ENCODE data around the gene OR52J3.
"Not testable (repeated sequence)": the region's sequence is repeated elsewhere in the genome, so short reads cannot be mapped to it uniquely, and the experiment has no call there.

The OR52J3 gene

GRCh38 chr11:5046226-5046625 lies at the start of gene OR52J3:
OR52J3 (plus strand) TSS chr11:5046526; CDS start chr11:5046526, 0 bp downstream.
- DNase-seq (ENCODE audit: low read depth in 3 of 3) = no peak

- DNase-seq (ENCODE audit: low read depth in 3 of 3) = peak in 1 of 3 experiments; percentile 5
Measured at GRCh38 chr11:5004424-5005274, 41.7 kb upstream of the OR52J3 start.

- no peak for DNase-seq (ENCODE audit: low read depth in 3 of 3)
Measured at GRCh38 chr11:5007561-5007960, 38.8 kb upstream of the OR52J3 start.

- no peak for DNase-seq (ENCODE audit: low read depth in 3 of 3)
Measured at GRCh38 chr11:5011254-5011653, 35.1 kb upstream of the OR52J3 start.

GRCh38 chr11:5013012-5013411 lies 33.3 kb upstream of the OR52J3 start:
- DNase-seq (ENCODE audit: low read depth in 3 of 3) = no peak

GRCh38 chr11:5021996-5022395 lies 24.3 kb upstream of the OR52J3 start:
- no peak for DNase-seq (ENCODE audit: low read depth in 3 of 3)

- DNase-seq (ENCODE audit: low read depth in 3 of 3) = no peak
Measured at GRCh38 chr11:5036669-5037068, 9.7 kb upstream of the OR52J3 start.

- no peak for DNase-seq (ENCODE audit: low read depth in 3 of 3)
Measured at GRCh38 chr11:5037926-5038325, 8.4 kb upstream of the OR52J3 start.

- DNase-seq (ENCODE audit: low read depth in 3 of 3) = no peak
Measured at GRCh38 chr11:5038341-5038740, 8.0 kb upstream of the OR52J3 start.

GRCh38 chr11:5040876-5041275 lies 5.5 kb upstream of the OR52J3 start:
- DNase-seq (ENCODE audit: low read depth in 3 of 3) = no peak

- DNase-seq (ENCODE audit: low read depth in 3 of 3) = no peak
Measured at GRCh38 chr11:5042091-5042490, 4.2 kb upstream of the OR52J3 start.

GRCh38 chr11:5043380-5043779 lies 2.9 kb upstream of the OR52J3 start:
- no peak for DNase-seq (ENCODE audit: low read depth in 3 of 3)

- DNase-seq (ENCODE audit: low read depth in 3 of 3) = no peak
Measured at GRCh38 chr11:5046754-5047330, 516 bp downstream of the OR52J3 start.

GRCh38 chr11:5058679-5059078 lies 12.4 kb downstream of the OR52J3 start:
- not testable (repeated sequence) for DNase-seq (ENCODE audit: low read depth in 3 of 3)

- no peak for DNase-seq (ENCODE audit: low read depth in 3 of 3)
Measured at GRCh38 chr11:5059391-5059790, 13.1 kb downstream of the OR52J3 start, which contains the start of gene OR52E2. OR52E2 (minus strand) TSS chr11:5059627; CDS start chr11:5059627, 0 bp downstream.

GRCh38 chr11:5065027-5065426 lies 18.7 kb downstream of the OR52J3 start:
- DNase-seq (ENCODE audit: low read depth in 3 of 3) = no peak

GRCh38 chr11:5069272-5069671 lies 22.9 kb downstream of the OR52J3 start, which contains the start of gene OR52E1:
OR52E1 (plus strand) TSS chr11:5069572.
- DNase-seq (ENCODE audit: low read depth in 3 of 3) = no peak

GRCh38 chr11:5071799-5072198 lies 25.5 kb downstream of the OR52J3 start:
- no peak for DNase-seq (ENCODE audit: low read depth in 3 of 3)

GRCh38 chr11:5081405-5081804 lies 35.1 kb downstream of the OR52J3 start:
- DNase-seq (ENCODE audit: low read depth in 3 of 3) = no peak

GRCh38 chr11:5083602-5084001 lies 37.3 kb downstream of the OR52J3 start:
- no peak for DNase-seq (ENCODE audit: low read depth in 3 of 3)

- DNase-seq (ENCODE audit: low read depth in 3 of 3) = no peak
Measured at GRCh38 chr11:5088556-5088955, 42.2 kb downstream of the OR52J3 start.

GRCh38 chr11:5090668-5091067 lies 44.3 kb downstream of the OR52J3 start:
- DNase-seq (ENCODE audit: low read depth in 3 of 3) = no peak
